GM21576 (cell line): Measurements from ENCODE around the gene VWDE.

Experiments used
- ATAC-seq: cut with Tn5 transposase; IDR thresholded peaks from one replicate; pipeline ENCODE4 v1.9.1; 2021; ENCODE audit warnings: mild to moderate bottlenecking, moderate library complexity; ENCODE audit not compliant: unreplicated experiment

The VWDE gene

GRCh38 chr7:12291870-12292269, 111.8 kb downstream of the VWDE start:
- ATAC-seq, result no peak

GRCh38 chr7:12290761-12291160, 112.9 kb downstream of the VWDE start:
- ATAC-seq, result no peak

- ATAC-seq, result no peak
Measured at GRCh38 chr7:12289996-12290395, 113.7 kb downstream of the VWDE start.

- ATAC-seq, result no peak
Measured at GRCh38 chr7:12287901-12288300, 115.8 kb downstream of the VWDE start.

GRCh38 chr7:12281038-12281437, 122.6 kb downstream of the VWDE start:
- ATAC-seq, result no peak
